H1 (cell line): Measurements from ENCODE around the gene FHIT.

ENCODE experiments used
- KDM5A ChIP-seq: fragments of 200-600 bp; IDR thresholded peaks from 2 replicates; pipeline ENCODE4 v1.7.1; 2012; ENCODE audit warnings: mild to moderate bottlenecking, low read length, inconsistent platforms, mixed read lengths
- RAD21 ChIP-seq, 2 experiments: IDR thresholded peaks in 1 of 2; conservative IDR thresholded peaks in 1 of 2; 2 replicates each; pipeline ENCODE4 v1.6.1; 2011; ENCODE audit warnings: low read depth in 2 of 2, low read length in 2 of 2, improper control_type of control experiment in 1 of 2, inconsistent platforms in 1 of 2, mild to moderate bottlenecking in 1 of 2, moderate library complexity in 1 of 2
- SP2 ChIP-seq: IDR thresholded peaks from 2 replicates; pipeline ENCODE4 v1.6.1; 2012; ENCODE audit warnings: mild to moderate bottlenecking, low read length, inconsistent platforms
- TF ChIP-seq, protein P1 (sequence below): IDR thresholded peaks from 2 replicates; pipeline ENCODE4 v1.6.1; 2012; ENCODE audit warnings: inconsistent platforms
- TF ChIP-seq, protein P2 (sequence below), 3 experiments: IDR thresholded peaks; 1 replicate in 2 of 3; 2 replicates in 1 of 3; pipeline versions ENCODE4 v1.5.1 to v1.6.1; 2011; ENCODE audit warnings: low read length in 3 of 3, mild to moderate bottlenecking in 3 of 3, inconsistent platforms in 2 of 3, low read depth in 1 of 3, moderate library complexity in 1 of 3; ENCODE audit not compliant: insufficient read depth in 1 of 3; ENCODE audit errors: control extremely low read depth in 1 of 3

DNA sequence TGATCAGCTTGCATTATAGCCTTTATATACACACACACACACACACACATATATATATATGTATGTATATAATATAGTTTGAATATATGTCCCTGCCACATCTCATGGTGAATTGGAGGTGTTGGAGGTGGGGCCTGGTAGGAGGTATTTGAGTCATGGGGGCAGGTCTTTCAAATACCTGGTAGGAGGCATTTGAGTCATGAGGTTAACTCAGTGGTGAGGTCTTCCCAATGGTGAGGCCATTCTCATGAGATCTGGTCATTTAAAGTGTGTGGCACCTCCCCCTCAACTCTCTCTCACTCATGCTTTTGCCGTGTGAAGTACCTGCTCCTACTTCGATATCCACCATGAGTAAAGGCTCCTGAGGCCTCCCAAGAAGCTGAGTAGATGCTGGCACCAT lies 27.5 kb upstream of the FHIT start:
- TF ChIP-seq, protein P1, sequence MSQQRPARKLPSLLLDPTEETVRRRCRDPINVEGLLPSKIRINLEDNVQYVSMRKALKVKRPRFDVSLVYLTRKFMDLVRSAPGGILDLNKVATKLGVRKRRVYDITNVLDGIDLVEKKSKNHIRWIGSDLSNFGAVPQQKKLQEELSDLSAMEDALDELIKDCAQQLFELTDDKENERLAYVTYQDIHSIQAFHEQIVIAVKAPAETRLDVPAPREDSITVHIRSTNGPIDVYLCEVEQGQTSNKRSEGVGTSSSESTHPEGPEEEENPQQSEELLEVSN = no peak
- no peak for TF ChIP-seq SP2
- no peak for TF ChIP-seq KDM5A
- TF ChIP-seq, protein P2, sequence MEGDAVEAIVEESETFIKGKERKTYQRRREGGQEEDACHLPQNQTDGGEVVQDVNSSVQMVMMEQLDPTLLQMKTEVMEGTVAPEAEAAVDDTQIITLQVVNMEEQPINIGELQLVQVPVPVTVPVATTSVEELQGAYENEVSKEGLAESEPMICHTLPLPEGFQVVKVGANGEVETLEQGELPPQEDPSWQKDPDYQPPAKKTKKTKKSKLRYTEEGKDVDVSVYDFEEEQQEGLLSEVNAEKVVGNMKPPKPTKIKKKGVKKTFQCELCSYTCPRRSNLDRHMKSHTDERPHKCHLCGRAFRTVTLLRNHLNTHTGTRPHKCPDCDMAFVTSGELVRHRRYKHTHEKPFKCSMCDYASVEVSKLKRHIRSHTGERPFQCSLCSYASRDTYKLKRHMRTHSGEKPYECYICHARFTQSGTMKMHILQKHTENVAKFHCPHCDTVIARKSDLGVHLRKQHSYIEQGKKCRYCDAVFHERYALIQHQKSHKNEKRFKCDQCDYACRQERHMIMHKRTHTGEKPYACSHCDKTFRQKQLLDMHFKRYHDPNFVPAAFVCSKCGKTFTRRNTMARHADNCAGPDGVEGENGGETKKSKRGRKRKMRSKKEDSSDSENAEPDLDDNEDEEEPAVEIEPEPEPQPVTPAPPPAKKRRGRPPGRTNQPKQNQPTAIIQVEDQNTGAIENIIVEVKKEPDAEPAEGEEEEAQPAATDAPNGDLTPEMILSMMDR (IDR thresholded peaks at IDR 0.05; ENCODE audit: control extremely low read depth in 1 of 3, insufficient read depth in 1 of 3, low read depth in 1 of 3, low read length in 3 of 3) = no peak
- no peak for TF ChIP-seq RAD21 (IDR thresholded peaks at IDR 0.05 in 1 of 2, conservative IDR thresholded peaks at IDR 0.05 in 1 of 2; ENCODE audit: low read depth in 2 of 2, low read length in 2 of 2)
